HAP-1 (cell line): ENCODE measurements around the gene TJP3.
"Not testable (repeated sequence)": the region's sequence is repeated elsewhere in the genome, so short reads cannot be mapped to it uniquely, and the experiment has no call there.

Experiments
- DNase-seq, 2 experiments: peaks; one replicate each; pipeline ENCODE4 v3.0.0-alpha.2; 2016 to 2020; ENCODE audit warnings: low spot score in 2 of 2
- H3K27me3 ChIP-seq: fragments of 250-450 bp; sonication (Bioruptor Pico); 2 replicates; pipeline ENCODE4 v1.5.1; 2020; ENCODE audit warnings: low read depth, mild to moderate bottlenecking, moderate library complexity
- H3K36me3 ChIP-seq: fragments of 250-450 bp; sonication (Bioruptor Pico); replicated peaks from 2 replicates; pipeline ENCODE4 v1.5.1; 2020; ENCODE audit warnings: mild to moderate bottlenecking
- H3K4me1 ChIP-seq: fragments of 250-450 bp; sonication (Bioruptor Pico); 2 replicates; pipeline ENCODE4 v1.5.1; 2020; ENCODE audit warnings: mild to moderate bottlenecking
- H3K4me3 ChIP-seq: fragments of 250-450 bp; sonication (Bioruptor Pico); 2 replicates; pipeline ENCODE4 v1.5.1; 2020; ENCODE audit warnings: mild to moderate bottlenecking, moderate library complexity
- H3K9me3 ChIP-seq: fragments of 250-450 bp; sonication (Bioruptor Pico); 2 replicates; pipeline ENCODE4 v1.5.1; 2020; ENCODE audit warnings: mild to moderate bottlenecking, moderate library complexity
- in situ Hi-C: fragments of 300-500 bp; cut with MboI; formaldehyde crosslinking; loops from 3 replicates; pipeline ENCODE4 v1.14.3; 2020; ENCODE audit warnings: low sequenced_read_pairs, inconsistent platforms, mixed read lengths

Gene TJP3

GRCh38 chr19:3762501-3763459, 54.6 kb downstream of the TJP3 start, which contains the start of gene MRPL54:
Gene MRPL54, plus strand, starts transcription at chr19:3762682. Its CDS starts 19 bp downstream, at chr19:3762701.
- peak; percentile 97 to 99 for DNase-seq
- Histone ChIP-seq H3K27me3 (no peaks in the 10 kb centered on the region), H3K36me3 (peaks cover 26% of the 10 kb centered on the region), H3K9me3 (no peaks in the 10 kb centered on the region), H3K4me3 (peak within 1 kb of the TSS; percentile 98), H3K4me1 (peaks cover 8% of the 10 kb centered on the region)
- in situ Hi-C loops: no loop called here

DNA sequence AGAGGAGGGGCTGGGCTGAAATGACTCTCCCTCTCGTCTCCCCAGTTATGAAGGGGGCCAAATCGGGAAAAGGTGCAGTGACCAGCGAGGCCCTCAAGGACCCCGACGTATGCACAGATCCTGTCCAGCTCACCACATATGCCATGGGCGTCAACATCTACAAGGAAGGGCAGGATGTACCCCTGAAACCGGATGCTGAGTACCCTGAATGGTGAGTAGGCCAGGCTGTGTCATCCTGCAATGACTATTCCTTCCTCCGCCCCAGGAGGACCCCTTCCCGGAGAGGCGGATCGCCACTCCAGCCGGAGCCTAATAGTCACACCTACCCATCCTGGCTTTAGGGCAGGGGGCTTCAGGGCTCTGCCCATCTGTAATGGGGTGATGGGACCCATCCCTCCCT, 56.9 kb downstream of the TJP3 start:
- no peaks in the 10 kb centered on the region for H3K27me3 ChIP-seq
- no peak for DNase-seq
- H3K9me3 ChIP-seq: no peaks in the 10 kb centered on the region
- peaks cover 25% of the 10 kb centered on the region for H3K36me3 ChIP-seq
- H3K4me3 ChIP-seq: no peak overlapping the region
- peaks cover 8% of the 10 kb centered on the region for H3K4me1 ChIP-seq
- in situ Hi-C loops: no loop called here

DNA sequence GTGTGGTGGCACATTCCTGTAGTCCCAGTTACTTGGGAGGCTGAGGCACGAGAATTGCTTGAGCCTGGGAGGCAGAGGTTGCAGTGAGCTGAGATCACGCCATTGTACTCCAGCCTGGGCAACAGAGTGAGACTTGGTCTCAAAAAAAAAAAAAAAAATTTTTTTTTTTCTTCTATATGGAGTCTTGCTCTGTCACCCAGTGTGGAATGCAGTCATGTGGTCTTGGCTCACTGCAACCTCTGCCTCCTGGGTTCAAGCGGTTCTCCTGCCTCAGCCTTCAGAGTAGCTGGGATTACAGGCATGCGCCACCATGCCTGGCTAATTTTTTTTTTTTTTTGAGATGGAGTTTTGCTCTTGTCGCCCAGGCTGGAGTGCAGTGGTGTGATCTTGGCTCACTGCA, 57.6 kb downstream of the TJP3 start:
- H3K4me1 ChIP-seq, H3K4me3 ChIP-seq, H3K27me3 ChIP-seq, DNase-seq, H3K9me3 ChIP-seq, in situ Hi-C loops: not testable (repeated sequence)
- H3K36me3 ChIP-seq: peaks cover 25% of the 10 kb centered on the region

DNA sequence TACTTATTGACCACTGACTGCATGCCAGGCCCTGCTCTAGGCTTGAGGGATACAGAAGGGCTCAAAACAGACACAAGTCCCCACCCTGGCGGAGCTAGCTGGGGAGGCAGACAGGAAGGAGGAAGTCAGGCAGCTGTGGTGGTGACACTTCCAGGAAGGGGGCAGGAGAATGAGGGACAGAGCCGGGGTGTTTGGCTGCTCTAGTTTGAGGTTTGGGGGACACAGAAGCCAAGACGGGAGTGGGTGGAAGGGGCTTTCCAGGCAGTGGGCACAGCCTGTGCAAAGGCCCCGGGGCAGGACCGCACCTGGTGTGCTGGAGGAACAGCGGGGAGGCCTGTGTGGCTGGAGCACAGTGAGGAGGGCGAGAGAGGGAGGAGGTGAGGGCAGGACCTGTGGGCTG, 58.3 kb downstream of the TJP3 start:
- Histone ChIP-seq H3K9me3 (no peaks in the 10 kb centered on the region), H3K36me3 (peaks cover 25% of the 10 kb centered on the region), H3K27me3 (no peaks in the 10 kb centered on the region), H3K4me1 (peaks cover 4% of the 10 kb centered on the region), H3K4me3 (no peak overlapping the region)
- in situ Hi-C loops: no loop called here
- no peak for DNase-seq

DNA sequence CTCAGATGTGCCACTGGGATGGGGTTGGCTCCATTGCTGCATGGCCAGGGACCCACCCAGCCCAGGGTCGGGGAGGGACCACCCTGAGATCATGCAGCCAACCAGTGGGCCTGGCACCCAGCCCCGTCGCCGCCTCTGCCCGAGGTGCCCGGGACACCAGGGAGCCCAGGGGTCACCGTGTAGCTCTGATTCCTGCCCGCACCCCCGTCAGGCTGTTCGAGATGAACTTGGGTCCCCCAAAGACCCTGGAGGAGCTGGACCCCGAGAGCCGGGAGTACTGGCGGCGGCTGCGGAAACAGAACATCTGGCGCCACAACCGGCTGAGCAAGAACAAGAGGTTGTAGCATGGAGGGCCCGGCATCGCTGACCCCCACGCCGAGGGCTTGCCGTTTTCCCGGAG, 58.9 kb downstream of the TJP3 start:
- no peaks in the 10 kb centered on the region for H3K27me3 ChIP-seq
- DNase-seq: no peak
- no peaks in the 10 kb centered on the region for H3K9me3 ChIP-seq
- peaks cover 4% of the 10 kb centered on the region for H3K4me1 ChIP-seq
- peaks cover 25% of the 10 kb centered on the region for H3K36me3 ChIP-seq
- no peak overlapping the region for H3K4me3 ChIP-seq
- in situ Hi-C loops: no loop called here

- Histone ChIP-seq H3K27me3 (no peaks in the 10 kb centered on the region), H3K4me1 (peaks cover 2% of the 10 kb centered on the region), H3K36me3 (peaks cover 25% of the 10 kb centered on the region), H3K9me3 (no peaks in the 10 kb centered on the region), H3K4me3 (no peak overlapping the region)
- in situ Hi-C loops: no loop called here
- DNase-seq: no peak
These were observed 60.0 kb downstream of the TJP3 start for GRCh38 chr19:3768015-3768747.

- no peak overlapping the region for H3K4me3 ChIP-seq
- H3K9me3 ChIP-seq: no peaks in the 10 kb centered on the region
- peaks cover 25% of the 10 kb centered on the region for H3K36me3 ChIP-seq
- H3K27me3 ChIP-seq: no peaks in the 10 kb centered on the region
- H3K4me1 ChIP-seq: no peaks in the 10 kb centered on the region
- no peak for DNase-seq
- in situ Hi-C loops: no loop called here
These were observed 60.5 kb downstream of the TJP3 start for GRCh38 chr19:3768748-3769099.

- Histone ChIP-seq H3K36me3 (peaks cover 25% of the 10 kb centered on the region), H3K27me3 (no peaks in the 10 kb centered on the region), H3K4me1 (no peaks in the 10 kb centered on the region), H3K4me3 (no peak overlapping the region), H3K9me3 (no peaks in the 10 kb centered on the region)
- DNase-seq: no peak
- in situ Hi-C loops: no loop called here
These were observed 61.3 kb downstream of the TJP3 start for GRCh38 chr19:3769494-3769893.

- H3K4me3 ChIP-seq: no peak overlapping the region
- H3K27me3 ChIP-seq: no peaks in the 10 kb centered on the region
- no peaks in the 10 kb centered on the region for H3K4me1 ChIP-seq
- no peaks in the 10 kb centered on the region for H3K9me3 ChIP-seq
- no peak for DNase-seq
- peaks cover 20% of the 10 kb centered on the region for H3K36me3 ChIP-seq
- in situ Hi-C loops: no loop called here
These were observed 62.2 kb downstream of the TJP3 start for GRCh38 chr19:3770136-3770999.

GRCh38 chr19:3771000-3771905, 63.1 kb downstream of the TJP3 start:
- no peak for DNase-seq
- Histone ChIP-seq H3K4me3 (no peak overlapping the region), H3K4me1 (no peaks in the 10 kb centered on the region), H3K36me3 (peaks cover 17% of the 10 kb centered on the region), H3K27me3 (no peaks in the 10 kb centered on the region), H3K9me3 (no peaks in the 10 kb centered on the region)
- in situ Hi-C loops: no loop called here

- H3K4me3 ChIP-seq: no peak within 1 kb of the TSS
- in situ Hi-C loops: no loop called here
- no peaks in the 10 kb centered on the region for H3K4me1 ChIP-seq
- no peaks in the 10 kb centered on the region for H3K9me3 ChIP-seq
- DNase-seq: no peak
- peaks cover 12% of the 10 kb centered on the region for H3K36me3 ChIP-seq
- H3K27me3 ChIP-seq: no peaks in the 10 kb centered on the region
These were observed 63.8 kb downstream of the TJP3 start, which contains the start of gene RAX2 for GRCh38 chr19:3771906-3772455. Gene RAX2, minus strand, starts transcription at chr19:3772228. Its CDS starts 486 bp downstream, at chr19:3771742.

- in situ Hi-C loops: no loop called here
- H3K36me3 ChIP-seq: no peaks in the 10 kb centered on the region
- H3K27me3 ChIP-seq: no peaks in the 10 kb centered on the region
These were observed 65.8 kb downstream of the TJP3 start for GRCh38 chr19:3773814-3774515.

More at GRCh38 chr19:3773814-3774515, 65.8 kb downstream of the TJP3 start:
- Histone ChIP-seq H3K9me3 (no peaks in the 10 kb centered on the region), H3K4me1 (no peaks in the 10 kb centered on the region), H3K4me3 (no peak overlapping the region)
- no peak for DNase-seq
